OCI-LY3 (cell line): Measurements from ENCODE around the gene ADCY9.

Experiments used
- H2AFZ ChIP-seq: fragments of 200-600, 300-600 bp; shearing (Covaris generic); 2 replicates; pipeline ENCODE4 v1.6.0; 2014; ENCODE audit warnings: antibody characterized with exemption, low read depth, low read length
- H3K27ac ChIP-seq: fragments of 200-600, 300-600 bp; sonication (generic); 2 replicates; pipeline ENCODE4 v1.5.1; 2014; ENCODE audit warnings: mild to moderate bottlenecking, low read length, moderate library complexity, mixed read lengths
- H3K27me3 ChIP-seq: fragments of 200-600, 300-600 bp; sonication (generic); 2 replicates; pipeline ENCODE4 v1.6.1; 2014; ENCODE audit warnings: low read depth, low read length, mixed read lengths
- H3K36me3 ChIP-seq: fragments of 200-600, 300-600 bp; sonication (generic); replicated peaks from 2 replicates; pipeline ENCODE3; 2014; ENCODE audit warnings: low read depth, low read length, mixed read lengths
- H3K4me1 ChIP-seq: fragments of 300-600, 200-600 bp; sonication (generic); 2 replicates; pipeline ENCODE4 v1.6.1; 2014; ENCODE audit warnings: low read length, mixed read lengths
- H3K4me2 ChIP-seq: fragments of 200-600, 300-600 bp; sonication (generic); 2 replicates; pipeline ENCODE4 v1.6.1; 2014; ENCODE audit warnings: low read length, mixed read lengths
- H3K4me3 ChIP-seq: fragments of 300-600, 200-600 bp; sonication (generic); 2 replicates; pipeline ENCODE4 v1.5.1; 2014; ENCODE audit warnings: antibody characterized with exemption, mild to moderate bottlenecking, low read length, moderate library complexity
- H3K79me2 ChIP-seq: fragments of 300-600, 200-600 bp; shearing (Covaris generic); 2 replicates; pipeline ENCODE4 v1.6.1; 2014; ENCODE audit warnings: mild to moderate bottlenecking, low read length, mixed read lengths
- H3K9ac ChIP-seq: fragments of 300-600, 200-600 bp; shearing (Covaris generic); 2 replicates; pipeline ENCODE4 v1.6.0; 2014; ENCODE audit warnings: mild to moderate bottlenecking, low read length, moderate library complexity
- H3K9me3 ChIP-seq: fragments of 200-600, 300-600 bp; shearing (Covaris generic); 2 replicates; pipeline ENCODE4 v1.6.1; 2014; ENCODE audit warnings: low read length, mixed read lengths; ENCODE audit not compliant: insufficient read depth
- H4K20me1 ChIP-seq: fragments of 200-600, 300-600 bp; sonication (generic); 2 replicates; pipeline ENCODE4 v1.6.1; 2016; ENCODE audit warnings: low read length, mixed read lengths; ENCODE audit not compliant: insufficient read depth
- CTCF ChIP-seq: fragments of 200-600, 300-600 bp; sonication (generic); IDR thresholded peaks from 2 replicates; pipeline ENCODE4 v1.5.1; 2014; ENCODE audit warnings: antibody characterized with exemption, low read length, low read depth
- EZH2phosphoT487 ChIP-seq: fragments of 200-600 bp; shearing (Covaris generic); IDR thresholded peaks from 2 replicates; pipeline ENCODE4 v1.6.1; 2018; ENCODE audit warnings: antibody characterized with exemption, mixed run types, low read depth

ADCY9 gene

DNA sequence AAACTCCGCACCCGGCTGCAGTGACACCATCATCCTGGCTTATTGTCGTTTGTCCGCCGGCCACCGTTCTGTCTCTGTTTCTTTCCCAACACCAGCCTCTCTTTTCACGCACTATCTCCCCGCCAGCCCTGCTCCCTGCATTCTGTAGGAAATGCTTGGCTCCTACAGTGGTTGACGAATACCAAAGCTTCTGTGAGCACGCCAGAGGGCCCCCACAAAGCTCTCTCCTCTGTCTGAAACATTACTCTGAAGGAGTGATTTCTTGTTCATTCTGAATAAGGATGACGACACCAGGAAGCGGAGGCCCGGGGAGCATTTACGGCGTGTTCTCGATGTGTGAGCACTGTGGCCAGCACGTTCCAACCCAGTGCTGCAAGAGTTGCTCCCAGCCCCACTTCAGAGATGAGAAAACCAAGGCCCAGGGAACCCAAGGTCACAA is 58.8 kb downstream of the ADCY9 start:
- Histone ChIP-seq H3K27ac (no peak overlapping the region), H4K20me1 (no peaks in the 10 kb centered on the region), H3K4me3 (no peak overlapping the region), H3K9me3 (peaks cover 5% of the 10 kb centered on the region; the same call in 1 of the 2 replicates), H3K4me2 (no peak overlapping the region), H3K36me3 (no peaks in the 10 kb centered on the region), H2AFZ (no peak overlapping the region), H3K79me2 (no peaks in the 10 kb centered on the region), H3K27me3 (0 out of 2 replicates have a peak, but pooled peaks cover 4% of the 10 kb centered on the region), H3K4me1 (no peaks in the 10 kb centered on the region), H3K9ac (no peak overlapping the region)
- TF ChIP-seq CTCF, result no peak
- TF ChIP-seq EZH2phosphoT487, result no peak

DNA sequence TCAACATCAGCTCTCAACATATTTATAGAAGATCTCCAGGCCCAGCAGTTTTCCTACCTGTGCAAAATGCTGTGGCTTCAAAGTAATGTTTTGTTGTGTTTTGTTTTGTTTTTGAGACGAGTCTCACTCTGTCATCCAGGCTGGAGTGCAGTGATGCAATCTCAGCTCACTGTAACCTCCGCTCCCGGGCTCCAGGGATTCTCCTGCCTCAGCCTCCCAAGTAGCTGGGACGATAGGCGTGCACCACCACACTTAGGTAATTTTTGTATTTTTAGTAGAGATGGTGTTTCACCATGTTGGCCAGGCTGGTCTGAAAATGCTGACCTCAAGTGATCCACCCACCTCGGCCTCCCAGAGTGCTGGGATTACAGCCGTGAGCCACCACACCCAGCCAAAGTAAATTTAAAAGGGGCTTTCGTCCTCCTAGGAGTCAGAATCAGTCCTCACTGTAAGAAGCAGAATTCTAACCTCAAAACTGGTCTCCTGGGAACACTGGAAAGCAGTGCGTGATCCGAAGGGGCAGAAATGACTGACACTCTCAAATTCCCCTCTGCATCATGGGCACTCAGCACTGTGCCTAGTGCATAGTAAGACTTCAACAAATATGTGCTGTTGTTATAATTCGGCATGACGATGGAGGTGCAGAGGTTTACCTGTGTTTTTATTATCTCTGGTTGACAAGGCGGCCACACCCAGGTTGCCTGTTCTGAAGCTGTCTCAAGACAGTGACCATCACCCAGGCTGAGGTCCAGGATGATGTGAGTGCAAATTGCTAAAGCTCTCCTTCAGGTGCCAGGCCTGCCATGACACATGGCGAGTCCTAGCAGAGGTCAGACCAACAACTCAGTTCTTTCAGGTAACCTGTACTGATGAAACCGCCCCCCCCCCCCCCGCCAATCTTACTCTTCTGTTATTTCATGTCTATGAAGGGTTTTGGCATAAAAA is 59.8 kb downstream of the ADCY9 start:
- Histone ChIP-seq H3K9ac (no peak overlapping the region), H3K79me2 (no peaks in the 10 kb centered on the region), H3K4me3 (no peak overlapping the region), H3K27me3 (no peaks in the 10 kb centered on the region), H2AFZ (no peak overlapping the region), H3K9me3 (peaks cover 3% of the 10 kb centered on the region; the same call in 1 of the 2 replicates), H3K36me3 (no peaks in the 10 kb centered on the region), H3K27ac (no peak overlapping the region), H3K4me1 (no peaks in the 10 kb centered on the region), H4K20me1 (no peaks in the 10 kb centered on the region), H3K4me2 (no peak overlapping the region)
- no peak for TF ChIP-seq EZH2phosphoT487
- TF ChIP-seq CTCF, result no peak

- Histone ChIP-seq H3K27ac (no peak overlapping the region), H3K4me3 (no peak overlapping the region), H3K79me2 (no peaks in the 10 kb centered on the region), H3K9ac (no peak overlapping the region), H3K9me3 (no peaks in the 10 kb centered on the region), H3K4me2 (no peak overlapping the region), H2AFZ (no peak overlapping the region), H4K20me1 (no peaks in the 10 kb centered on the region), H3K27me3 (no peaks in the 10 kb centered on the region), H3K4me1 (no peaks in the 10 kb centered on the region), H3K36me3 (no peaks in the 10 kb centered on the region)
- TF ChIP-seq CTCF, result no peak
- TF ChIP-seq EZH2phosphoT487, result no peak
Observed at GRCh38 chr16:4055748-4056147, 60.5 kb downstream of the ADCY9 start.

- Histone ChIP-seq H3K4me1 (no peaks in the 10 kb centered on the region), H4K20me1 (no peaks in the 10 kb centered on the region), H3K36me3 (no peaks in the 10 kb centered on the region), H3K4me2 (no peak overlapping the region), H2AFZ (no peak overlapping the region), H3K9ac (no peak overlapping the region), H3K27ac (no peak overlapping the region), H3K4me3 (no peak overlapping the region), H3K79me2 (no peaks in the 10 kb centered on the region), H3K27me3 (no peaks in the 10 kb centered on the region), H3K9me3 (no peaks in the 10 kb centered on the region)
- TF ChIP-seq CTCF (no peak), EZH2phosphoT487 (no peak)
Observed at GRCh38 chr16:4053301-4053845, 62.9 kb downstream of the ADCY9 start.
